ENCODE measurements around the gene SLC20A1.
A peak's percentile ranks its signal among the peaks of the same experiment; 100 is the strongest.
"Not testable (repeated sequence)": the region's sequence is repeated elsewhere in the genome, so short reads cannot be mapped to it uniquely, and the experiment has no call there.

The SLC20A1 gene

DNA sequence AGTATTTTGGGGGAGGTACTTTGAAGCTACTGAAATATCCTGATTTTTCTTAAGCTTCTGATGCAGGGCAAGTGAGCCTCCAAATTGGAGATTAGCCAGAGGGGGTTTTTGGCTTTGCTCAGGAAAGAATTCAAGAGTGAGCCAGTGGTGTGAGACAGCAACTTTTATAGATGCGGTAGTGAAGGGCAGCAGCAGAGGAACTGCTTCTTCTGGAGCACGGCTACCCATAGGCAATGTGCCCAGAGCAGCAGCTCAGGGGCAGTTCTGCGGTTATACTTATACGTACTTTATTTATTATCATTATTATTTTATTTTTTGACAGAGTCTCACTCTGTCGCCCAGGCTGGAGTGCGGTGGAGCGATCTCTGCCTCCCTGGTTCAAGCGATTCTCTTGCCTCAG, 55.3 kb downstream of the SLC20A1 start:
- H3K4me1 ChIP-seq = peaks cover 13% of the 10 kb centered on the region
- H3K36me3 ChIP-seq = no peaks in the 10 kb centered on the region
- no peaks in the 10 kb centered on the region for H3K27me3 ChIP-seq
- no peak overlapping the region for H3K4me2 ChIP-seq
- TF ChIP-seq Cebpa-rat (IDR thresholded peaks at IDR 0.05) = no peak
- no peaks in the 10 kb centered on the region for H4K20me1 ChIP-seq
- H3K27ac ChIP-seq = no peak overlapping the region
- no peak overlapping the region for H3K4me3 ChIP-seq
- H3K9me3 ChIP-seq = no peaks in the 10 kb centered on the region
- H3K9ac ChIP-seq = no peak overlapping the region

DNA sequence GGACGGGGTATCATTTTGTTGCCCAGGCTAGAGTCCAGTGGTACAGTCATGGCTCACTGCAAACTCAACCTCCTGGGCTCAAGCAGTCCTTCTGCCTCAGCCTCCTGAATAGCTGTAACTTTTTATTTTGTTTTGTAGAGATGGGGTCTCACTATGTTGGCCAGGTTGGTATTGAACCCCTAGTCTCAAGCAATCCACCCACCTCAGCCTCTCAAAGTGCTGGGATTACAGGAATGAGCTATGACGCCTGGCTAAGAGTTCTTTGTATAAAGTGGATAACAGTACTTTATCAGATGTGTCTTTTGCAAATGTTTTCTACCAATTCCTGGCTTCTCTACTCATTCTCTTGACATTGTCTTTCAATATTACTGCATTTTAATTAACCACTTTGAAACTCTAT, 57.9 kb downstream of the SLC20A1 start:
- Histone ChIP-seq H3K4me1 (peaks cover 40% of the 10 kb centered on the region), H4K20me1 (no peaks in the 10 kb centered on the region), H3K9me3 (no peaks in the 10 kb centered on the region), H3K27ac (no peak overlapping the region), H3K9ac (no peak overlapping the region), H3K4me2 (no peak overlapping the region), H3K36me3 (no peaks in the 10 kb centered on the region), H3K27me3 (no peaks in the 10 kb centered on the region), H3K4me3 (no peak overlapping the region)
- no peak for TF ChIP-seq Cebpa-rat (IDR thresholded peaks at IDR 0.05)

DNA sequence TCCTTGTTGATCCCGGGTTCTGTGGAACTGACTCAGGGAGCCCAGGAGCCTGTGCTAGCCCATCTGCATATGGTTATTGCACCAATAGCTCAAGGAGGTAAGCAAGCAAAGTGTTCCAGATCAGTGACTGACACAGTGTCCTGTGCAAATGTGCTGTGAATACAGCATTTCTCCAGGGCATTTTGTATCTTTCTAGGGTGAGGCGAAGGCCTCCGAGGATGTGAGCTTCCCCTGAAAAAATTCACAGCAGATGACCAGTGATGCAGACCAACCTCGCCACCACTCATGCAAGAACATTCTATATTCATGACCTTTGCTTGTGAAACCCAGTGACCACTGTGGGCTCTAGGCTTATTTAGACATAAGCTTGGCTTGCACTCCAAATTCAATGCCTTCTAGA, 59.8 kb downstream of the SLC20A1 start:
- no peaks in the 10 kb centered on the region for H4K20me1 ChIP-seq
- H3K9ac ChIP-seq = no peak overlapping the region
- TF ChIP-seq Cebpa-rat (IDR thresholded peaks at IDR 0.05) = no peak
- H3K9me3 ChIP-seq = no peaks in the 10 kb centered on the region
- H3K27me3 ChIP-seq = no peaks in the 10 kb centered on the region
- H3K4me2 ChIP-seq = peak overlapping the region; percentile 68
- no peaks in the 10 kb centered on the region for H3K36me3 ChIP-seq
- peaks cover 56% of the 10 kb centered on the region for H3K4me1 ChIP-seq
- no peak overlapping the region for H3K27ac ChIP-seq
- no peak overlapping the region for H3K4me3 ChIP-seq

DNA sequence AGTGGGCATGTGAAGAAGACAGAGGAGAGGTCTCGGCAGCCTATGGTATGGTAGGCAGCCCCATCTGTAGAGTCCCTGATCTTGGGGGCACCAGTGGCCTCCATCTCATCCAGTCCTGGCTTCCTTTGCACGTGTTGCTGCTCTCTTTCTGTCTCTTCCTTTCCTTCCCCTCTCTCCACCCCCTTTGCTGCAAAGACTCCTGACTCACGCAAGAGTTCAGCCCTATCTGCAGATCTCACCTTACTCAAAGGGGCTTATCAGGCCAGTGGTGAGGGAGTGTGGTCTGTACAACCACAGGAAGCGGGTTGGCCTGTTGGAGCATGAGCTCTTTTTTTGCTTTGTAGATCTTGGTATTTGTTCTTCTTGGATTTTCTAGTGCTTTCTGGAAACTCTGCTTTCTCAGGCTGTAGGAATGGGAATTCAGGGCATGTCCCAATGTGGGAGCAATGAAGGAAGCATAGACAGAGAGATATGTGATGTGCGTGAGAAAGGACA, 60.5 kb downstream of the SLC20A1 start:
- H3K4me3 ChIP-seq = no peak overlapping the region
- H3K9ac ChIP-seq = no peak overlapping the region; the same call in 1 of the 2 replicates
- TF ChIP-seq Cebpa-rat (IDR thresholded peaks at IDR 0.05) = no peak
- no peaks in the 10 kb centered on the region for H4K20me1 ChIP-seq
- no peaks in the 10 kb centered on the region for H3K27me3 ChIP-seq
- no peaks in the 10 kb centered on the region for H3K36me3 ChIP-seq
- peak overlapping the region; percentile 68 for H3K4me2 ChIP-seq
- H3K9me3 ChIP-seq = no peaks in the 10 kb centered on the region
- H3K27ac ChIP-seq = peak overlapping the region; percentile 29; the same call in 1 of the 2 replicates
- H3K4me1 ChIP-seq = peaks cover 51% of the 10 kb centered on the region

DNA sequence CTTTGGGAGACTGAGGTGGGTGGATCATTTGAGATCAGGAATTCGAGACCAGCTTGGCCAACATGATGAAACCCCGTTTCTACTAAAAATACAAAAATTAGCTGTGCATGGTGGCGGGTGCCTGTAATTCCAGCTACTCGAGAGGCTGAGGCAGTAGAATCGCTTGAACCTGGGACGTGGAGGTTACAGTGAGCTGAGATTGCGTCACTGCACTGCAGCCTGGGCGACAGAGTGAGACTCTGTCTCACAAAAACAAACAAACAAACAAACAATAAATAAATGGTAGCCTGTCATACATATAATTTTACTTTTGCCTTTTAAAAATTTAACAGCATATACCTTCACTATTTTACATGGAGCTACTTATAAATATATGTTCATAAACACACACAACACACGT, 61.2 kb downstream of the SLC20A1 start:
- not testable (repeated sequence) for H4K20me1 ChIP-seq, H3K27me3 ChIP-seq, H3K9me3 ChIP-seq, H3K36me3 ChIP-seq, H3K9ac ChIP-seq, H3K4me3 ChIP-seq, H3K27ac ChIP-seq
- peaks cover 51% of the 10 kb centered on the region for H3K4me1 ChIP-seq
- TF ChIP-seq Cebpa-rat (IDR thresholded peaks at IDR 0.05) = peak; percentile 62; the same call in 1 of the 2 replicates
- peak overlapping the region; percentile 68 for H3K4me2 ChIP-seq

DNA sequence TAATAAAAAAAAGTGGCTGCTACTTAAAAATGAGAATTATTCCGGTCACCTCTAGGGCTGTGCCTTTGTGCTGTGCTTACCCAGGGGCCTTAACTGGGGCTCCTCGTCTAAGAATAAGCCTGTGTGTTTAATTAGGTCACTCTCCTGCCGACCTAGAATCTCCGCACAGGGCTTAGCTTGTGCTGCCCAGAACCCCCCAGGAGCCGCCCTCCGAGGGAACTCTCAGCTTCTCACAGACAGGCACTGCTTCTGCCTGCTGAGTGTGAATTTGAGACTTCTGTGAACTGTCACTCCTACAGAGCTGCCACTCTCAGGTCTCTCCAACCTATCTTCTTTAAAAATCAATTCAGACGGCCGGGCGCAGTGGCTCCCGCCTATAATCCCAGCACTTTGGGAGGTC, 63.2 kb downstream of the SLC20A1 start:
- peak overlapping the region; percentile 49; the same call in 1 of the 2 replicates for H3K9ac ChIP-seq
- no peaks in the 10 kb centered on the region for H3K9me3 ChIP-seq
- H3K4me1 ChIP-seq = peaks cover 70% of the 10 kb centered on the region
- H3K4me2 ChIP-seq = peak overlapping the region; percentile 73
- H3K36me3 ChIP-seq = no peaks in the 10 kb centered on the region
- no peaks in the 10 kb centered on the region for H4K20me1 ChIP-seq
- TF ChIP-seq Cebpa-rat (IDR thresholded peaks at IDR 0.05) = no peak
- peak overlapping the region; percentile 36; the same call in 1 of the 2 replicates for H3K27ac ChIP-seq
- no peaks in the 10 kb centered on the region for H3K27me3 ChIP-seq
- no peak overlapping the region for H3K4me3 ChIP-seq

DNA sequence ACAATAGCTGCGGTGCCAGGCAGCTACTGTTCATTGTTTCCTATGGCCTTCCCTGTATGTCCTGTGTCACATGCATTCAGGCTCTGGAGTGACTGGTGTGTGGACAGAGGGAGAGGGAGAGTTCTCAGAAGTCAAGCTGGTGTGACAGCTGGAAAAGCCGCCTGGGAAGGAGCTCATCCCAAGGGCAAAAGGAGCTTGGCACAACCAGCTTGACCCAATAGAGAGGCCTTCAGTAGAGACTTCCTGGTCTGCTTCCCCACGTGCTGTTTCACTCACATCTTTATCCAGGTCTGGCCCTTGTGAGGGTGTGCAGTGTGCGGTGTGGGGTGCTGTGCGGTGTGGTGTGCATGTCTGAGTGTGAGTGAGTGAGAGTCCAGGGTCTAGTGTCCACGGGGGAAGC, 64.0 kb downstream of the SLC20A1 start:
- Histone ChIP-seq H3K4me3 (no peak overlapping the region), H3K9me3 (no peaks in the 10 kb centered on the region), H3K27ac (no peak overlapping the region), H4K20me1 (no peaks in the 10 kb centered on the region), H3K36me3 (no peaks in the 10 kb centered on the region), H3K4me2 (peak overlapping the region; percentile 73), H3K4me1 (peaks cover 70% of the 10 kb centered on the region), H3K9ac (no peak overlapping the region), H3K27me3 (no peaks in the 10 kb centered on the region)
- TF ChIP-seq Cebpa-rat (IDR thresholded peaks at IDR 0.05) = no peak

DNA sequence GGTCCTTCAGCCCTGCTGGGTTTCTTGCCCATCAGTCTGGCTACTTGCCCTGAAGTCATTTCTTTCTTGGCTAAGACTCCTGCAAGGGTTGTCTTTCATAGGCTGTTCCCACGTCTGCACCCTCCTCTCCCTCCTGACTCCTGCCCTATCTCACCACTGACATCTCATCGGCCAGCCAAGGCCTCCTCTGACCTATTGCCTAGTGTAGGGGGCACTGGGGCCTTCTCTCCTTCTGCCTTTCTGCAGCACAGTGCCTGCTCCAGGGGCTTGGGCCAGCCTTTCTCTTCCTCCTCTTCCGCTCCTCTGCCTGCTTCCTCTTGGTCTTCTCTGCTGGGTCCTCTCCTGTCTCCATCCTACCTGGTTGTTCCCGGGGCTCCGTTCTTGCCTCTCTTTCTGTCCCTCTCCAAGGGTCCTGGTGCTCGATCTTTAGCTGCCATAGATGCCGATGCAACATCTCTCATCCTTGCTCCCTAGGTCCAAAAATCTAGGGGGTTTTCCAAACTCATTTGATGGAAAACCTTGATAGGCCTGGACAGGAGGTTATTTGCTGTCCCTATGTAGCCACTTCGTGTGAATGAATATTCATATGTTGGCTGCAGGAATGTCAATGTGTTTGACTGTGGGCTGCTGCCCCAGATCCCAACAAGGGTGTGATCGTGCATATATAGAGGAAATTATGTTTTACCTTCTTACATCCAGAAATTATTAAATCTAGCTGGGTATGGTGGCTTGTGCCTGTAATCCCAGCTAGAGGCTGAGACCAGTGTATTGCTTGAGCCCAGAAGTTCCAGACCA, 65.4 kb downstream of the SLC20A1 start:
- Histone ChIP-seq H3K4me1 (peaks cover 61% of the 10 kb centered on the region), H3K9ac (no peak overlapping the region)

DNA sequence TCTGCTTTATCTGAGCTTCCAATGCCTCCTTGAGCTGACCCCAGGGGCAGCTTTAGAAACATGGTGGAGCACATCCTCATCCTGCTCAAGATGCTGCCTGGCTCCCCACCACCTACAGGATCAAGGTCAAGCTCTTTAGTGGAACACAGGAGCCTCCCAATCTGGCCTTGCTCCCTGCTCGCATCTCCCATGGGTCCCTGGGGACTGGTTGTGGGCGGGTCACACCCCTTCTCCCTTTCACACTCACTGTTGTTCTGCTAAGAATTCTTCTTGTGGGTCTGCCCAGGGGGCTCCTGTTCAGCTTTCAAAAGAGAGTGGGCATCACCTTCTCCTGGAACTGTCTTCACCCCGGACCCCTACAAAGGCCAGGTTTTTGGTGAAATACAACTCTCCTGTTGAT, 66.7 kb downstream of the SLC20A1 start:
- Histone ChIP-seq H3K9ac (no peak overlapping the region), H3K4me3 (no peak overlapping the region), H3K4me1 (peaks cover 48% of the 10 kb centered on the region), H3K27me3 (no peaks in the 10 kb centered on the region), H4K20me1 (no peaks in the 10 kb centered on the region), H3K9me3 (no peaks in the 10 kb centered on the region; the same call in 1 of the 2 replicates), H3K27ac (no peak overlapping the region), H3K4me2 (peak overlapping the region; percentile 15), H3K36me3 (no peaks in the 10 kb centered on the region)
- TF ChIP-seq Cebpa-rat (IDR thresholded peaks at IDR 0.05) = no peak

More for the DNA sequence above, 65.4 kb downstream of the SLC20A1 start:
- no peaks in the 10 kb centered on the region for H3K9me3 ChIP-seq
- H4K20me1 ChIP-seq = no peaks in the 10 kb centered on the region
- no peak for TF ChIP-seq Cebpa-rat (IDR thresholded peaks at IDR 0.05)
- no peak overlapping the region for H3K4me2 ChIP-seq
- no peaks in the 10 kb centered on the region for H3K27me3 ChIP-seq
- no peak overlapping the region for H3K4me3 ChIP-seq
- no peak overlapping the region for H3K27ac ChIP-seq
- H3K36me3 ChIP-seq = no peaks in the 10 kb centered on the region

DNA sequence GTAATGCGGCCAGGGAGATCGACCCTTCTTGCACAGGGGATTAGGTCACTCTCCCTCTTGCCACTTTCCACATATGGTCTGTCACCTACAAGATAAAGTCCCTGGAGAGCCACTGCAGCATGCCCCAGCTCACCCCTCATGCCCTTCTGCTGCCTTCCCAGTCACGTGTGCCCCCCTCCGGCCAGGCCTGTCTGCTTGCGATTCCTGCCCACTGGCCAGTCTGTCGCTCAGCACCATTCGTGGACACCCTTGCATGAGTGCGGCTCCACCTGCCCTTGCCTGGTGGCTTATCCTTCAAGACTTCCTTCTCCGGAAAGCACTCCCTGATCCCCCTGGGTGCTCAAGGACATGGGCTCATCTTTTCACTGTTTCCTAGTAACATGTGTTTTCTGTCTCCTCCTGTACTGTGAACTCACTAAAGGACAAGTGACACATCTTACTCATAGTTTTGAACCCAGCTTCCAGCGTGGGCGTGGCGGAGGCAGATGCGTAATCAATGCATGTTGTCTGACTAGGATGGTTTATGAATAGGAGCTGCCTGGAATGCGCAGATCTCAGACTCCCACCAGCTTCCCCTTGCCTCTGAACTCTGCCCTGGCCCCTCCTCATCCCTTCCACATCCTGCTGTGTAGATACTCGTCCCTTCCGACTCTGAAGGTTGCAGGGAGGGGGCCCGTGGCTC, 67.3 kb downstream of the SLC20A1 start:
- Histone ChIP-seq H3K27me3 (no peaks in the 10 kb centered on the region), H3K4me3 (no peak overlapping the region), H3K4me1 (peaks cover 42% of the 10 kb centered on the region), H3K4me2 (peak overlapping the region; percentile 49), H3K9ac (no peak overlapping the region), H3K36me3 (no peaks in the 10 kb centered on the region), H3K9me3 (no peaks in the 10 kb centered on the region; the same call in 1 of the 2 replicates), H4K20me1 (no peaks in the 10 kb centered on the region), H3K27ac (no peak overlapping the region)
- no peak for TF ChIP-seq Cebpa-rat (IDR thresholded peaks at IDR 0.05)

All from BLaER1 (cell line).